ENCODE data around the gene DHX35. TPM values are rescaled to one million over a fixed set of nuclear protein-coding genes. Genes with fewer than 3 reads are reported as not detected.

DHX35 gene
- total RNA-seq, 2 experiments from 2014 or later = 13.0 to 15.6 TPM

DNA sequence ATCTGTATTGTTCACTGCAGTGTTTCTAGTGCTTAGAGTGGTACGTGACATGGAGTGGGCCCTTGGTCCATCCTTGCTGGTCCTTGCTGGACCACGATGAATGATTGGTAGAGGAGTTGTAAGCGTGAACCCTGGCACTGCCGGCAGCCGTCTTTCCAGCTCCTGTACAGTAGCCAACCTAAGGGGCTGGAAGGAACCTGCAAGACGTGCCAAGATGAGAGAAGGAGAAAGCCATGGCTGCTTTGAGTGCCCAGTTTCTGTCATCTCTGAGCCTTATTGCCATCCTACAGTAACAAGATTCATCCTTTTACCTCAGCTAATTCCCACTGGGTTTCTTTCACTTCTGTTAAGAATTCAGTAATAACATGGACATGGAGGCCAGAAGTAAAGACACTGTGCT lies 5.9 kb downstream of the DHX35 start:
- Histone ChIP-seq H3K4me3 (ENCODE audit: low read depth, low read length, poor library complexity, severe bottlenecking) (no peak overlapping the region), H3K4me2 (ENCODE audit: low read length) (no peak overlapping the region), H3K9me3 (ENCODE audit: low read length) (no peaks in the 10 kb centered on the region), H3K79me2 (ENCODE audit: insufficient read depth, low read depth, low read length) (peaks cover 23% of the 10 kb centered on the region), H2AFZ (ENCODE audit: low read length) (no peak overlapping the region), H4K20me1 (ENCODE audit: insufficient read depth, low read length) (peaks cover 4% of the 10 kb centered on the region; the same call in 1 of the 2 replicates), H3K36me3 (ENCODE audit: insufficient read depth, low read length) (peaks cover 58% of the 10 kb centered on the region), H3K27ac (ENCODE audit: low read depth, low read length, poor library complexity, severe bottlenecking) (no peak overlapping the region), H3K9me2 (ENCODE audit: insufficient read depth, low read length) (no peaks in the 10 kb centered on the region), H3K4me1 (ENCODE audit: insufficient read depth, low read length, poor library complexity, severe bottlenecking) (peaks cover 8% of the 10 kb centered on the region)
- POLR2A ChIA-PET = no interaction called here
- no peak for TF ChIP-seq EZH2phosphoT487 (IDR thresholded peaks at IDR 0.05; ENCODE audit: borderline replicate concordance, low read depth, low read length)
- TF ChIP-seq, protein P1, sequence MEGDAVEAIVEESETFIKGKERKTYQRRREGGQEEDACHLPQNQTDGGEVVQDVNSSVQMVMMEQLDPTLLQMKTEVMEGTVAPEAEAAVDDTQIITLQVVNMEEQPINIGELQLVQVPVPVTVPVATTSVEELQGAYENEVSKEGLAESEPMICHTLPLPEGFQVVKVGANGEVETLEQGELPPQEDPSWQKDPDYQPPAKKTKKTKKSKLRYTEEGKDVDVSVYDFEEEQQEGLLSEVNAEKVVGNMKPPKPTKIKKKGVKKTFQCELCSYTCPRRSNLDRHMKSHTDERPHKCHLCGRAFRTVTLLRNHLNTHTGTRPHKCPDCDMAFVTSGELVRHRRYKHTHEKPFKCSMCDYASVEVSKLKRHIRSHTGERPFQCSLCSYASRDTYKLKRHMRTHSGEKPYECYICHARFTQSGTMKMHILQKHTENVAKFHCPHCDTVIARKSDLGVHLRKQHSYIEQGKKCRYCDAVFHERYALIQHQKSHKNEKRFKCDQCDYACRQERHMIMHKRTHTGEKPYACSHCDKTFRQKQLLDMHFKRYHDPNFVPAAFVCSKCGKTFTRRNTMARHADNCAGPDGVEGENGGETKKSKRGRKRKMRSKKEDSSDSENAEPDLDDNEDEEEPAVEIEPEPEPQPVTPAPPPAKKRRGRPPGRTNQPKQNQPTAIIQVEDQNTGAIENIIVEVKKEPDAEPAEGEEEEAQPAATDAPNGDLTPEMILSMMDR (conservative IDR thresholded peaks at IDR 0.05; ENCODE audit: low read length) = no peak
- BruUV-seq (replicated peaks) = no TSS peak
- no peak for DNase-seq (ENCODE audit: low spot score)
- intact Hi-C loops (cut with micrococcal nuclease; ENCODE audit: unreplicated experiment) = loop anchor here (10.0 kb wide), 1 partner anchor 523 kb away; no protein-coding TSS in a partner anchor
- CTCF ChIA-PET (ENCODE audit: unreplicated experiment) = no interaction called here

DNA sequence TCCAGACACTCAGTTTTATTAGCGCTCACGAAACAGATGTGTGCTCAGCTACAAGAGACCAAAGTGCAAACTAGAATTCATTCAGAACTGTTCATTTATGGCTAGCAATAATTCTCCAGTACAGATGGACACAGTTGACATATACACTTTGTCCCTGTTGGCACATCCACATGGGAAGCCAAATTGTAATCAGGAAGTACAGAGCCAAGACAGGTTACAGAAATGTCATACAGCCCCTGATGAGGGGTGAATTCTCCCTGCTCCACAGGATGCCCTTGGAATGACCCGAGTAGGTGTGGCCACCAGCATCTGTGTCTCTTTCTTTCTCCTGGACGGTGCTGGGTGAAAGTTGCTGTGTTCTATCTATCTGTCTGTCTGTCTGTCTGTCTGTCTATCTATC lies 7.6 kb downstream of the DHX35 start:
- H3K4me2 ChIP-seq (ENCODE audit: low read length) = no peak overlapping the region
- peaks cover 71% of the 10 kb centered on the region for H3K36me3 ChIP-seq (ENCODE audit: insufficient read depth, low read length)
- H3K9me3 ChIP-seq (ENCODE audit: low read length) = no peaks in the 10 kb centered on the region
- intact Hi-C loops (cut with micrococcal nuclease; ENCODE audit: unreplicated experiment) = loop anchor here (10.0 kb wide), 1 partner anchor 525 kb away; no protein-coding TSS in a partner anchor
- TF ChIP-seq EZH2phosphoT487 (IDR thresholded peaks at IDR 0.05; ENCODE audit: borderline replicate concordance, low read depth, low read length) = no peak
- TF ChIP-seq, protein P1 (conservative IDR thresholded peaks at IDR 0.05; ENCODE audit: low read length) = no peak
- H3K79me2 ChIP-seq (ENCODE audit: insufficient read depth, low read depth, low read length) = 0 out of 2 replicates have a peak, but pooled peaks cover 7% of the 10 kb centered on the region
- ChIA-PET POLR2A (no interaction called here), CTCF (ENCODE audit: unreplicated experiment) (interaction anchor here (0.6 kb wide), 1 partner anchor 80 kb away, joined by 3 read pairs; no protein-coding TSS in a partner anchor)
- H3K4me3 ChIP-seq (ENCODE audit: low read depth, low read length, poor library complexity, severe bottlenecking) = no peak overlapping the region
- no peak overlapping the region for H2AFZ ChIP-seq (ENCODE audit: low read length)
- BruUV-seq (replicated peaks) = no TSS peak
- no peak overlapping the region for H3K27ac ChIP-seq (ENCODE audit: low read depth, low read length, poor library complexity, severe bottlenecking)
- no peaks in the 10 kb centered on the region for H3K4me1 ChIP-seq (ENCODE audit: insufficient read depth, low read length, poor library complexity, severe bottlenecking)
- no peaks in the 10 kb centered on the region for H3K9me2 ChIP-seq (ENCODE audit: insufficient read depth, low read length)
- no peak for DNase-seq (ENCODE audit: low spot score)
- H4K20me1 ChIP-seq (ENCODE audit: insufficient read depth, low read length) = peaks cover 4% of the 10 kb centered on the region; the same call in 1 of the 2 replicates

DNA sequence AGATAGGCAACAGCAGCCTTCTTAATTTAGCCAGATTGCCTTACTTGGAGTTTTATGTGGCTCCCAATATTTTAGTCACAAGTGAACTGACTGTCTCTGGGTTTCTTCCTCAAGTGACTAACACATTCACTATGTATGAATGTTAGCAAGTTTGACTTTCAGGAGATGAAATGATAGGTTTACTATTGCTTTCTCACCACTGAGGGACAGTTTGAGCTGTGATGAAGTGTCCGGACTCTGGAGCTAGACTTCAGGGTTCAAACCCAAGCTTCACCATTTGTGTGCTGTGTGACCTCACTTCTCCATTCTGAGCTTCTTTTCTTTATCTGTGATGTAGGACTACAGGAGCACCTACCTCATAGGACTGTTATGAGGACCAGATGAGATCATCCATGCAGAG lies 8.2 kb downstream of the DHX35 start:
- CTCF ChIA-PET (ENCODE audit: unreplicated experiment) = no interaction called here
- POLR2A ChIA-PET = no interaction called here
- no peaks in the 10 kb centered on the region for H3K9me2 ChIP-seq (ENCODE audit: insufficient read depth, low read length)
- no peaks in the 10 kb centered on the region for H3K9me3 ChIP-seq (ENCODE audit: low read length)
- H4K20me1 ChIP-seq (ENCODE audit: insufficient read depth, low read length) = no peaks in the 10 kb centered on the region; the same call in 1 of the 2 replicates
- no TSS peak for BruUV-seq (replicated peaks)
- H3K27ac ChIP-seq (ENCODE audit: low read depth, low read length, poor library complexity, severe bottlenecking) = no peak overlapping the region
- H3K79me2 ChIP-seq (ENCODE audit: insufficient read depth, low read depth, low read length) = 0 out of 2 replicates have a peak, but pooled peaks cover 3% of the 10 kb centered on the region
- no peak overlapping the region for H3K4me3 ChIP-seq (ENCODE audit: low read depth, low read length, poor library complexity, severe bottlenecking)
- no peaks in the 10 kb centered on the region for H3K4me1 ChIP-seq (ENCODE audit: insufficient read depth, low read length, poor library complexity, severe bottlenecking)
- H3K4me2 ChIP-seq (ENCODE audit: low read length) = no peak overlapping the region
- peaks cover 71% of the 10 kb centered on the region for H3K36me3 ChIP-seq (ENCODE audit: insufficient read depth, low read length)
- TF ChIP-seq, protein P1 (conservative IDR thresholded peaks at IDR 0.05; ENCODE audit: low read length) = no peak
- no peak overlapping the region for H2AFZ ChIP-seq (ENCODE audit: low read length)
- intact Hi-C loops (cut with micrococcal nuclease; ENCODE audit: unreplicated experiment) = no loop called here
- DNase-seq (ENCODE audit: low spot score) = no peak
